PC-3 (cell line): ENCODE data around the gene PLCD1. TPM values are rescaled to one million over a fixed set of nuclear protein-coding genes. Genes with fewer than 3 reads are reported as not detected.

Experiments used
- ATAC-seq: fragments of 200-7000 bp; cut with Tn5 transposase; 2 replicates; pipeline ENCODE4 v1.9.1; 2020; ENCODE audit warnings: mild to moderate bottlenecking, moderate library complexity
- BruUV-seq: library from RNA; stranded (reverse); fragments of 400-500 nt; replicated peaks from 2 replicates; lab custom pipeline; 2021; lab: Mats Ljungman, UMichigan
- CTCF ChIA-PET: fragments of 300-600 bp; sonication (Branson Sonifier 250); formaldehyde crosslinking; loops from one replicate; lab custom pipeline; 2022; ENCODE audit warnings: antibody characterized with exemption; lab: Charles Lee
- POLR2A ChIA-PET: fragments of 300-600 bp; sonication (Branson Sonifier 250); formaldehyde crosslinking; loops from one replicate; lab custom pipeline; 2022; ENCODE audit warnings: antibody characterized with exemption; ENCODE audit not compliant: unreplicated experiment; lab: Charles Lee
- DNase-seq: peaks from one replicate; pipeline ENCODE4 v3.0.0-alpha.2; 2015
- H2AFZ ChIP-seq: fragments of 300-600 bp; sonication (generic); 2 replicates; pipeline ENCODE4 v1.6.0; 2016; ENCODE audit warnings: antibody characterized with exemption, low read length
- H3F3A ChIP-seq: fragments of 300-600 bp; sonication (generic); one replicate; pipeline ENCODE4 v1.6.0; 2017; ENCODE audit warnings: antibody characterized with exemption, low read length, control low read depth, mild to moderate bottlenecking; ENCODE audit not compliant: unreplicated experiment
- H3K27ac ChIP-seq: fragments of 300-600 bp; sonication (generic); 2 replicates; pipeline ENCODE4 v1.5.1; 2016; ENCODE audit warnings: mild to moderate bottlenecking, low read length
- H3K27me3 ChIP-seq: fragments of 300-600 bp; sonication (generic); 2 replicates; pipeline ENCODE4 v1.6.1; 2016; ENCODE audit warnings: low read length, mixed read lengths
- H3K36me3 ChIP-seq: fragments of 300-600 bp; sonication (generic); 2 replicates; pipeline ENCODE4 v1.6.1; 2016; ENCODE audit warnings: low read depth, mixed run types, low read length, mixed read lengths
- H3K4me1 ChIP-seq: fragments of 300-600 bp; sonication (generic); 2 replicates; pipeline ENCODE4 v1.5.1; 2016; ENCODE audit warnings: low read length; ENCODE audit not compliant: insufficient read depth
- H3K4me2 ChIP-seq: fragments of 300-600 bp; sonication (generic); 2 replicates; pipeline ENCODE4 v1.6.0; 2016; ENCODE audit warnings: low read length
- H3K4me3 ChIP-seq: fragments of 300-600 bp; sonication (generic); 2 replicates; pipeline ENCODE4 v1.5.1; 2016; ENCODE audit warnings: mild to moderate bottlenecking, low read length, mixed read lengths
- H3K79me2 ChIP-seq: fragments of 300-600 bp; sonication (generic); 2 replicates; pipeline ENCODE4 v1.6.1; 2017; ENCODE audit warnings: low read length, mixed read lengths
- H3K9ac ChIP-seq: fragments of 300-600 bp; sonication (generic); 2 replicates; pipeline ENCODE4 v1.6.0; 2016; ENCODE audit warnings: mild to moderate bottlenecking, low read length
- H3K9me2 ChIP-seq: fragments of 300-600 bp; sonication (generic); replicated peaks from 2 replicates; pipeline ENCODE4 v1.6.1; 2016; ENCODE audit warnings: mixed run types, low read length, mixed read lengths
- H3K9me3 ChIP-seq: fragments of 300-600 bp; sonication (generic); 2 replicates; pipeline ENCODE4 v1.6.1; 2016; ENCODE audit warnings: low read length, mixed read lengths
- H4K20me1 ChIP-seq: fragments of 300-600 bp; sonication (generic); 2 replicates; pipeline ENCODE4 v1.6.1; 2016; ENCODE audit warnings: low read length, mixed read lengths
- CTCF ChIP-seq: fragments of 300-600 bp; sonication (generic); conservative IDR thresholded peaks from 2 replicates; pipeline ENCODE4 v1.5.1; 2017; ENCODE audit warnings: antibody characterized with exemption, low read depth, mild to moderate bottlenecking, low read length
- EZH2 ChIP-seq: fragments of 300-600 bp; sonication (generic); IDR thresholded peaks from one replicate; pipeline ENCODE4 v1.6.1; 2017; ENCODE audit warnings: antibody characterized with exemption, mild to moderate bottlenecking, low read length; ENCODE audit not compliant: unreplicated experiment
- EZH2phosphoT487 ChIP-seq: fragments of 300-600 bp; sonication (generic); IDR thresholded peaks from 2 replicates; pipeline ENCODE4 v1.6.1; 2018; ENCODE audit warnings: mild to moderate bottlenecking, antibody characterized with exemption, low read length, borderline replicate concordance
- intact Hi-C: fragments of 100-400 bp; cut with micrococcal nuclease; formaldehyde crosslinking; loops from 2 replicates; pipeline ENCODE4 v1.9.0; 2023
- total RNA-seq: library from RNA; depleted of rRNA; stranded (reverse); fragments of >200 nt; gene quantifications from 2 replicates; pipeline ENCODE4 v1.2.3, GENCODE V29; 2014

Gene PLCD1
- total RNA-seq, 1 experiment from 2014 or later = 18.5 TPM

GRCh38 chr3:38018296-38019266 lies 10.9 kb downstream of the PLCD1 start:
- no peaks in the 10 kb centered on the region for H3K27me3 ChIP-seq
- no peaks in the 10 kb centered on the region for H3K9me2 ChIP-seq
- no peaks in the 10 kb centered on the region for H3K79me2 ChIP-seq
- TF ChIP-seq CTCF (no peak), EZH2phosphoT487 (no peak), EZH2 (no peak)
- intact Hi-C loops = no loop called here
- no TSS peak for BruUV-seq
- H3K36me3 ChIP-seq = 0 out of 2 replicates have a peak, but pooled peaks cover 6% of the 10 kb centered on the region
- H4K20me1 ChIP-seq = no peaks in the 10 kb centered on the region
- H3K4me2 ChIP-seq = no peak overlapping the region
- ChIA-PET POLR2A (no interaction called here), CTCF (no interaction called here)
- no peak overlapping the region for H3K4me3 ChIP-seq
- DNase-seq (no peak), ATAC-seq (no peak)
- H3K27ac ChIP-seq = no peak overlapping the region
- H3F3A ChIP-seq = no peaks in the 10 kb centered on the region
- peaks cover 5% of the 10 kb centered on the region for H3K4me1 ChIP-seq
- H3K9me3 ChIP-seq = no peaks in the 10 kb centered on the region
- H3K9ac ChIP-seq = no peak overlapping the region
- H2AFZ ChIP-seq = no peak overlapping the region

- Histone ChIP-seq H3K36me3 (0 out of 2 replicates have a peak, but pooled peaks cover 6% of the 10 kb centered on the region), H3K9me2 (no peaks in the 10 kb centered on the region), H3K4me2 (no peak overlapping the region), H3K9ac (no peak overlapping the region), H4K20me1 (no peaks in the 10 kb centered on the region), H3K79me2 (no peaks in the 10 kb centered on the region), H2AFZ (no peak overlapping the region), H3K27me3 (no peaks in the 10 kb centered on the region), H3K27ac (no peak overlapping the region), H3K9me3 (no peaks in the 10 kb centered on the region), H3K4me3 (no peak overlapping the region), H3K4me1 (no peaks in the 10 kb centered on the region), H3F3A (no peaks in the 10 kb centered on the region)
- ATAC-seq (no peak), DNase-seq (no peak)
- BruUV-seq = no TSS peak
- CTCF ChIA-PET = no interaction called here
- POLR2A ChIA-PET = no interaction called here
- intact Hi-C loops = no loop called here
- TF ChIP-seq EZH2phosphoT487 (no peak), CTCF (no peak), EZH2 (no peak)
Observed at GRCh38 chr3:38017445-38018295, 11.8 kb downstream of the PLCD1 start.
